NB4 (cell line): ENCODE measurements around the gene TMX2.

ENCODE experiments used
- CTCF ChIP-seq: IDR thresholded peaks from one replicate; pipeline ENCODE4 v1.5.1; 2012; ENCODE audit warnings: low read depth, low read length
- POLR2A ChIP-seq: IDR thresholded peaks from 2 replicates; pipeline ENCODE4 v1.6.1; 2011; ENCODE audit warnings: mild to moderate bottlenecking; ENCODE audit not compliant: insufficient read length; ENCODE audit errors: extremely low read depth

DNA sequence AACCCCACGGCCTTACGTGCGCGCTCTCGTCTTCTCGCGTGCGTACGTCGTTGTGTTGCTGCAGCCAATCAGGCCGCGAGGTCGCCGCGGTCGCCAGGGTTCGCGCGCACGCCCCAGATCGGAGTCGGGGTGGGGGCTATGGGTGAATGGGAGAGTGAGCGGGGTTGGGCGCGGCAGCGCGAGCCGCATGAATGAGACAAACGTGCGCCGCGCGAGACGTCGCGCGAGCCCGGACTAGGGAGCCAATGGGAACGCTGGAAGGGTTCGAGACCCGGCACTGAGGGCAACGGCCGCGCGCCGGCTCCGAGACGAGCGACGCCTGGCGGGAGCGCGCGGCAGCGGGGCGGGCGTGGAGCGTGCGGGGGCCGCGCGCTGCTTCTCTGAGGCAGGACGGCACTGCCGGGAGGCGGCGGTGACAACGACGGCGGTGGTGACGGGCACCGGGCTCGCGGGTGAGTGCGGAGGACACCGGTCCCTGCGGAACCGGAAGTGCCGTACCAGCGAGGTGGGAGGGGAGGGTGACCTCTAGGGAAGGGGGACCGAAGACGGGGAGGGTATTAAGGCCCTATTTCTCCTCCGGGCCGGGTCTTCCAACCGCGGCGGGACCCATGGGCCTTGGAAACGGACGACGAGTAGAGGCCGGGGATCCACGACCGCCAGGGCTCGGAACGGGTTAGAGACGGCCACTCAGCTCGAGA is 44.5 kb upstream of the TMX2 start, which contains the start of gene ZDHHC5:
- TF ChIP-seq CTCF, result no peak
- peak; percentile 82 for TF ChIP-seq POLR2A
